ENCODE measurements around the gene CDH13.
A peak's percentile ranks its signal among the peaks of the same experiment; 100 is the strongest.

CDH13 gene

GRCh38 chr16:83814659-83814985 lies 1187.9 kb downstream of the CDH13 start:
- H3K9ac ChIP-seq (ENCODE audit: low read length), result no peak overlapping the region
- H3K4me1 ChIP-seq (ENCODE audit: insufficient read depth, low read length), result peaks cover 61% of the 10 kb centered on the region
- peaks cover 15% of the 10 kb centered on the region for H3K36me3 ChIP-seq (ENCODE audit: insufficient read depth, low read length)
- no peak overlapping the region for H3K27ac ChIP-seq (ENCODE audit: low read depth, low read length)
- H3K9me3 ChIP-seq (ENCODE audit: low read length), result no peaks in the 10 kb centered on the region
- H3K27me3 ChIP-seq (ENCODE audit: control insufficient read depth in 1 of 2, insufficient read depth in 2 of 2, low read length in 2 of 2), result no peaks in the 10 kb centered on the region
- peak overlapping the region in 1 of 2 donors; percentile 45 for H3K4me3 ChIP-seq (ENCODE audit: low read depth in 1 of 2, low read length in 2 of 2)

DNA sequence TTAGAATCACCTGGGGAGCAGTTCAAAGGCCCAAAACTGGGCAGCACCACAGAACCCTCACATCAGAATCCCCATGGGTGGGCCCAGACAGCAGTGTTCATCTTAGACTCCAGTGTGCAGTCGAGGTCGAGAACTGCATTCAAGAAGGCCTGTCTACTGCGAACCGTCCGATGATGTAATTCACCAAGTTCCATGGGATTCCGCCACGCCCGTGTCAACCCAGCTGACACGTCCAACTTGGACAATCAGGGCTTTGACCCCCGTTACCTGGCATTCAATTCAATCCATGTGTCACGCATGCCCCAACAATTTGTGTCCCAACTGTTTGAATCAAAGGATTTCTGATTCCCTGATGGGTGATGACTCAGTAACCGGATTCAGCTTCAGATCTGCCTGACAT lies 1190.3 kb downstream of the CDH13 start:
- H3K27ac ChIP-seq (ENCODE audit: low read depth, low read length), result no peak overlapping the region
- no peaks in the 10 kb centered on the region for H3K36me3 ChIP-seq (ENCODE audit: insufficient read depth, low read length)
- no peaks in the 10 kb centered on the region for H3K9me3 ChIP-seq (ENCODE audit: low read length)
- H3K27me3 ChIP-seq (ENCODE audit: control insufficient read depth in 1 of 2, insufficient read depth in 2 of 2, low read length in 2 of 2), result no peaks in the 10 kb centered on the region
- H3K4me1 ChIP-seq (ENCODE audit: insufficient read depth, low read length), result peaks cover 40% of the 10 kb centered on the region
- H3K4me3 ChIP-seq (ENCODE audit: low read depth in 1 of 2, low read length in 2 of 2), result no peak overlapping the region
- H3K9ac ChIP-seq (ENCODE audit: low read length), result no peak overlapping the region

DNA sequence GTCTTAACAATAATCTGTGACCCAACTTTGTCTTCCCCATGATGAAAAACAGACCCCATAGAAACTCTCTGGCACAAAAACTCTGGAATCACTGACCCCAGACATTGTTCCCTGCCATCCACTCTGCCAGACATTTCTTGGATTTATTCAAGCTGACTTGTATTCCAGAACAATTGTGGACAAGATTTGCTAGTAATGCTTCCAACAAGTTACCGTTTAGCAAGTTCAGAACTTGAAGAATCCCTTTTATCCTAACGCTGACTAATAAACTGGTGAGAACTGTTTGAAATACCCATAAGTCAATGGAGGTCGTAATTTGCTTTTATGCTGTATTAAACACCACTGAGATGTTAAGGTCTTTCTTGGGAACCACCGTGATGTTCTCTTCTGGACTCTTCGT lies 1191.5 kb downstream of the CDH13 start:
- H3K4me3 ChIP-seq (ENCODE audit: low read depth in 1 of 2, low read length in 2 of 2), result no peak overlapping the region
- H3K27me3 ChIP-seq (ENCODE audit: control insufficient read depth in 1 of 2, insufficient read depth in 2 of 2, low read length in 2 of 2), result no peaks in the 10 kb centered on the region
- H3K4me1 ChIP-seq (ENCODE audit: insufficient read depth, low read length), result peaks cover 40% of the 10 kb centered on the region
- no peaks in the 10 kb centered on the region for H3K36me3 ChIP-seq (ENCODE audit: insufficient read depth, low read length)
- no peak overlapping the region for H3K9ac ChIP-seq (ENCODE audit: low read length)
- no peaks in the 10 kb centered on the region for H3K9me3 ChIP-seq (ENCODE audit: low read length)
- H3K27ac ChIP-seq (ENCODE audit: low read depth, low read length), result peak overlapping the region; percentile 19

DNA sequence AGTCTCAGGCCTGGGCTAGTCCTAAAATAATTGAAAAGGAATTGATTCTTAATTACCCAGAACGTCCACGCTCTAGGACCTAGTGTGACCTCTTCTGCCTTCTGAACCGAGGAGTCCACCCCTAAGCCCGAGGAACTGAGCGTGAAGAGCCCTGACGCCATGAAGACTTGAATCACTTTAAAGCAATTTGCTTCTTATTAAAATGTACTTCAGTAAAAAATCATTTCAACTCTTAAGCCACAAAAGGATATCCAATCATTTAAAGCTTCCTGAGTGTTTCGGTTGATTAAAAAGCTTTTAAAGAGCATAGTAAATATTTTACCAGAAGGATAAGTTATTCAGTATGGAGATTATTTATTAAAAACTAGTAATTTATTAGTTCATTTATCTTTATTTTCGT lies 1192.6 kb downstream of the CDH13 start:
- H3K4me3 ChIP-seq (ENCODE audit: low read depth in 1 of 2, low read length in 2 of 2), result no peak overlapping the region
- no peaks in the 10 kb centered on the region for H3K9me3 ChIP-seq (ENCODE audit: low read length)
- H3K9ac ChIP-seq (ENCODE audit: low read length), result no peak overlapping the region
- H3K27me3 ChIP-seq (ENCODE audit: control insufficient read depth in 1 of 2, insufficient read depth in 2 of 2, low read length in 2 of 2), result no peaks in the 10 kb centered on the region
- peaks cover 32% of the 10 kb centered on the region for H3K4me1 ChIP-seq (ENCODE audit: insufficient read depth, low read length)
- no peaks in the 10 kb centered on the region for H3K36me3 ChIP-seq (ENCODE audit: insufficient read depth, low read length)
- no peak overlapping the region for H3K27ac ChIP-seq (ENCODE audit: low read depth, low read length)

DNA sequence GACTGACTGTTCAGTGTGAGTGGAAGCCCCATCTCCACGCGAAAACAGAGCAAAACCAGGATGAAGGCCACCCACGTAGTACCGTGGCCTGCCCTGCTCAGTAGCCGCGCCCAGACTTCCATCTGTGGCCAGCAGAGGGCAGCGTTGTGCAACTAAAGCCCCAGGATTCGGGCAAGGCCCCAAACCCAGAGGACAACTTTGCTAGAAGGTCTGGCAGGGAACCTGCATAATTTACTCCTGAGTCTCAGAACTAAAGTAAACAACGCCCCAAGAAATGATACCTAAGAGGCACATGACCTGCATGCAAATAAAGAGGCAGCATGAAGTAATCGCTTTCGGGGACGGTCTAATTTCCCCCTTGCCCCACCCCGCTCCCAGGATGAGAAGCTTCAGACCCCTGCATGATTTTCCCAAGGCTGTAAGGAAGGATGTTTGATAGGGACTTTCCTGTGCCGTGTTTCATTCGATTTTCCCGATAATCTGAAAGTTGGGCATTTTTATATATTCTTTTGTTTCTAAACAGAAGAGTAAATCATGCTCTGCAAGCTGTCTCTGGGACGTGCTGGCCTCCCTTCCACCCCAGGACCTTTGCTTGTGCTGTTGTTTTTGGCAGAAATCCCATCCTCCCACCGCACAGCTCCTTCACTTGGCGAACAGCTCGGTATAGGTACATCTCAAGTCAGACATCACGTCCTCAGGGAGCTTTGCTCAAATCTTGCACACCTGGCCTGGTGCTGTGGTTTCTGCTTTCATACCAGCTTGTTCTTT lies 1199.6 kb downstream of the CDH13 start:
- H3K4me1 ChIP-seq (ENCODE audit: insufficient read depth, low read length), result no peaks in the 10 kb centered on the region
- no peaks in the 10 kb centered on the region for H3K36me3 ChIP-seq (ENCODE audit: insufficient read depth, low read length)
- H3K27me3 ChIP-seq (ENCODE audit: control insufficient read depth in 1 of 2, insufficient read depth in 2 of 2, low read length in 2 of 2), result no peaks in the 10 kb centered on the region
- no peaks in the 10 kb centered on the region for H3K9me3 ChIP-seq (ENCODE audit: low read length)
- H3K27ac ChIP-seq (ENCODE audit: low read depth, low read length), result no peak overlapping the region
- no peak overlapping the region for H3K4me3 ChIP-seq (ENCODE audit: low read depth in 1 of 2, low read length in 2 of 2)
- no peak overlapping the region for H3K9ac ChIP-seq (ENCODE audit: low read length)

DNA sequence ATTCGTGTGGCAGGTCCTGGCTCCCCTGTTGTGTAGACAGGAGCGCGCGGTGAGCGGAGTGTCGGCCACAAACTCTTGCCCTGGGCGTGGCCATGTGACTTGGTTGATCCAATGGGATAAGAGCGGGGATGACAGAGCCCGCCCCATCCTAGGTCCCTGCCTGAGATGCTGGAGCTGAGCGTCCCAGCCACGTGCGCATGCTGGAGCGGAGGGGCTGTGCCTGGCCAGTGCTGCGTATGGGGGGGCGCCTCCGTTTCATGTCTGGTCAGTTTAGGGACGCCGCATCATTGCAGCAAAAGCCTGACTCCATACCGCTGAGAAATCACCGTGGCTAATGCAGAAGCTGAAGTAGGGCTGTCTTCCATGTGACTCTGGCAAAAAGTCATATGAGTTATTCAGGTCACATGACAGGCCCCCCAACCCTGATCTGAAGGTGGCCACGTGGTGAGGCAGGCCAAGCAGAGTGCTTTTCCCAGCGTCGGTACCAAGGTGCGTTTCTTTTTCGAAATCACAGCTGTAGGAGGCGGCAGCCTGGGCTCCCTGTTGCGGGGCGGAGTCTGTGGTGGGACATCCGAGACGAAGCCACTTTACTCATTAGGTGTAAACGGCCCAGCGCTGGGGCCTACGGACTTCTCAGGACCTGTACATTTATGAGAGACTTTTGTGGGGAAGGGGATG lies 1203.5 kb downstream of the CDH13 start:
- Histone ChIP-seq H3K9me3 (ENCODE audit: low read length) (no peaks in the 10 kb centered on the region), H3K36me3 (ENCODE audit: insufficient read depth, low read length) (no peaks in the 10 kb centered on the region), H3K9ac (ENCODE audit: low read length) (no peak overlapping the region), H3K27ac (ENCODE audit: low read depth, low read length) (no peak overlapping the region), H3K4me3 (ENCODE audit: low read depth in 1 of 2, low read length in 2 of 2) (no peak overlapping the region), H3K27me3 (ENCODE audit: control insufficient read depth in 1 of 2, insufficient read depth in 2 of 2, low read length in 2 of 2) (no peaks in the 10 kb centered on the region), H3K4me1 (ENCODE audit: insufficient read depth, low read length) (no peaks in the 10 kb centered on the region)

GRCh38 chr16:83830769-83831455 lies 1204.1 kb downstream of the CDH13 start:
- no peaks in the 10 kb centered on the region for H3K36me3 ChIP-seq (ENCODE audit: insufficient read depth, low read length)
- no peak overlapping the region for H3K4me3 ChIP-seq (ENCODE audit: low read depth in 1 of 2, low read length in 2 of 2)
- H3K27me3 ChIP-seq (ENCODE audit: control insufficient read depth in 1 of 2, insufficient read depth in 2 of 2, low read length in 2 of 2), result no peaks in the 10 kb centered on the region
- no peak overlapping the region for H3K9ac ChIP-seq (ENCODE audit: low read length)
- no peaks in the 10 kb centered on the region for H3K9me3 ChIP-seq (ENCODE audit: low read length)
- no peak overlapping the region for H3K27ac ChIP-seq (ENCODE audit: low read depth, low read length)
- peaks cover under 1% of the 10 kb centered on the region for H3K4me1 ChIP-seq (ENCODE audit: insufficient read depth, low read length)

DNA sequence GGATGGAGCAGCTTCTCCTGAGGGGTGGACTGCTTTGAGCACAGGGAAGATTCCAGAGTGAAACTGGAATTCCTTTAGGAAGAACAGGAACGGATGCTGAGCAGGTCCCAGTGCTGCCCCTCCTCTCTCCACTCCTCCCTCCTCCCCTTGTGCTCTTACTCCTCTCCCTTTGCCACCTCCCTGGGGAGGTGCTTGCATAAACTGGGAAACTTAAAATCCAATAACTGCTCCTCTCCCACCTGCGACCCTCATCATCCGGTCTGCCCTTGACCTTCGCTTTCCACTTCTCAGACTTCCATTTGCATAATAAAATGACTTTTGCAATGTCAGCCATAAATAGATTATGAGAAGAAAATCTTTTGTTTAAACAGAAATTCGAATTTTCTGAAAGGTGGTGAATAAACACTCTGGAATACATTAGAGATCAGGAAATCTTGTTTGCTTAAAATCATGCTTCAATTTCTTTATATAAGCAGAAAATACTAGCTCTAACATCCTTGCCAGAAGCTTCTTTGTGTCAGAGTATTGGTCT lies 1204.8 kb downstream of the CDH13 start:
- H3K9ac ChIP-seq (ENCODE audit: low read length), result no peak overlapping the region
- no peaks in the 10 kb centered on the region for H3K9me3 ChIP-seq (ENCODE audit: low read length)
- H3K36me3 ChIP-seq (ENCODE audit: insufficient read depth, low read length), result no peaks in the 10 kb centered on the region
- no peak overlapping the region for H3K4me3 ChIP-seq (ENCODE audit: low read depth in 1 of 2, low read length in 2 of 2)
- H3K27ac ChIP-seq (ENCODE audit: low read depth, low read length), result no peak overlapping the region
- H3K4me1 ChIP-seq (ENCODE audit: insufficient read depth, low read length), result peaks cover 6% of the 10 kb centered on the region
- no peaks in the 10 kb centered on the region for H3K27me3 ChIP-seq (ENCODE audit: control insufficient read depth in 1 of 2, insufficient read depth in 2 of 2, low read length in 2 of 2)

- H3K4me3 ChIP-seq (ENCODE audit: low read depth in 1 of 2, low read length in 2 of 2), result no peak overlapping the region
- H3K36me3 ChIP-seq (ENCODE audit: insufficient read depth, low read length), result no peaks in the 10 kb centered on the region
- peaks cover 6% of the 10 kb centered on the region for H3K4me1 ChIP-seq (ENCODE audit: insufficient read depth, low read length)
- H3K27ac ChIP-seq (ENCODE audit: low read depth, low read length), result no peak overlapping the region
- no peaks in the 10 kb centered on the region for H3K9me3 ChIP-seq (ENCODE audit: low read length)
- no peak overlapping the region for H3K9ac ChIP-seq (ENCODE audit: low read length)
- H3K27me3 ChIP-seq (ENCODE audit: control insufficient read depth in 1 of 2, insufficient read depth in 2 of 2, low read length in 2 of 2), result no peaks in the 10 kb centered on the region
These were observed 1207.2 kb downstream of the CDH13 start for GRCh38 chr16:83833921-83834320.

GRCh38 chr16:83835586-83836566 lies 1209.1 kb downstream of the CDH13 start:
- Histone ChIP-seq H3K27me3 (ENCODE audit: control insufficient read depth in 1 of 2, insufficient read depth in 2 of 2, low read length in 2 of 2) (no peaks in the 10 kb centered on the region), H3K9me3 (ENCODE audit: low read length) (no peaks in the 10 kb centered on the region), H3K9ac (ENCODE audit: low read length) (no peak overlapping the region), H3K27ac (ENCODE audit: low read depth, low read length) (no peak overlapping the region), H3K36me3 (ENCODE audit: insufficient read depth, low read length) (no peaks in the 10 kb centered on the region), H3K4me1 (ENCODE audit: insufficient read depth, low read length) (peaks cover 6% of the 10 kb centered on the region), H3K4me3 (ENCODE audit: low read depth in 1 of 2, low read length in 2 of 2) (no peak overlapping the region)

DNA sequence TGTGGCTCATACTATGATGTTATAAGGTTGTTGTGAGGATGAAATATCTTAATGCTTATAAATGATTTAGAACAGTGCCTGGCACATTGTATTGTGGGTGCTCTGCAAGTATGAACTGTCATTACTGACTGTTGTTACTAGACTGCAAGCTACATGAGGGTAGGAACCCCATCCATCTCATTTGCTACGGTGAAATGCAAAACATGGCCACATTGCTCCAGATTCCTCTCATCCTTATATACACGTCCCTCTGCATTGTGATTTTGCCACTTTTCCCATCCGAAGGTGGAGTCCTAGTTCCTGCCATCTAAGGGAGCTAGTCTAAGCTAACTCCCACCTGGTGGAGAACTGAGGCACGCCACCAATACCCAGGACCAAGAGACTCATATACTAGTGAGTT lies 1210.8 kb downstream of the CDH13 start:
- Histone ChIP-seq H3K4me3 (ENCODE audit: low read depth in 1 of 2, low read length in 2 of 2) (no peak overlapping the region), H3K27me3 (ENCODE audit: control insufficient read depth in 1 of 2, insufficient read depth in 2 of 2, low read length in 2 of 2) (no peaks in the 10 kb centered on the region), H3K9me3 (ENCODE audit: low read length) (no peaks in the 10 kb centered on the region), H3K9ac (ENCODE audit: low read length) (no peak overlapping the region), H3K4me1 (ENCODE audit: insufficient read depth, low read length) (peaks cover 6% of the 10 kb centered on the region), H3K36me3 (ENCODE audit: insufficient read depth, low read length) (no peaks in the 10 kb centered on the region), H3K27ac (ENCODE audit: low read depth, low read length) (no peak overlapping the region)

All from muscle layer of colon (tissue), 2 donors.